G401 (cell line): ENCODE data around the gene EYA4. TPM values are rescaled to one million over a fixed set of nuclear protein-coding genes. Genes with fewer than 3 reads are reported as not detected.

ENCODE experiments used
- DNase-seq: peaks from one replicate; pipeline ENCODE4 v3.0.0-alpha.2; 2015; ENCODE audit warnings: low spot score
- in situ Hi-C: cut with HindIII; loops from 2 replicates; pipeline ENCODE4 v1.10.0; 2016; ENCODE audit warnings: low sequenced_read_pairs, mixed read lengths
- total RNA-seq: library from RNA; depleted of rRNA; stranded (reverse); fragments of >200 nt; shearing (Covaris generic); gene quantifications from 2 replicates; pipeline ENCODE4 v1.2.3, GENCODE V29; 2014

EYA4 gene
- total RNA-seq, 1 experiment from 2014 or later, result not detected

GRCh38 chr6:133241901-133242636, 912 bp downstream of the EYA4 start:
- in situ Hi-C loops, result no loop called here
- no peak for DNase-seq

- in situ Hi-C loops, result no loop called here
- DNase-seq, result no peak
Measured at GRCh38 chr6:133242637-133243585, 1.8 kb downstream of the EYA4 start.

GRCh38 chr6:133243723-133244305, 2.7 kb downstream of the EYA4 start:
- in situ Hi-C loops, result no loop called here
- no peak for DNase-seq

- no peak for DNase-seq
- in situ Hi-C loops, result no loop called here
Measured at GRCh38 chr6:133244519-133244918, 3.4 kb downstream of the EYA4 start.

- in situ Hi-C loops, result no loop called here
- no peak for DNase-seq
Measured at GRCh38 chr6:133245007-133245406, 3.9 kb downstream of the EYA4 start.

GRCh38 chr6:133245422-133245903, 4.3 kb downstream of the EYA4 start:
- in situ Hi-C loops, result no loop called here
- DNase-seq, result no peak

GRCh38 chr6:133247581-133247980, 6.4 kb downstream of the EYA4 start:
- no peak for DNase-seq
- in situ Hi-C loops, result no loop called here

GRCh38 chr6:133248241-133249001, 7.3 kb downstream of the EYA4 start:
- no peak for DNase-seq

GRCh38 chr6:133251688-133252087, 10.5 kb downstream of the EYA4 start:
- in situ Hi-C loops, result no loop called here
- DNase-seq, result no peak

More at GRCh38 chr6:133248241-133249001, 7.3 kb downstream of the EYA4 start:
- in situ Hi-C loops, result no loop called here

GRCh38 chr6:133254552-133255228, 13.5 kb downstream of the EYA4 start:
- DNase-seq, result no peak

GRCh38 chr6:133257545-133258105, 16.5 kb downstream of the EYA4 start:
- no peak for DNase-seq
- in situ Hi-C loops, result no loop called here

More at GRCh38 chr6:133254552-133255228, 13.5 kb downstream of the EYA4 start:
- in situ Hi-C loops, result no loop called here

- no peak for DNase-seq
- in situ Hi-C loops, result no loop called here
Measured at GRCh38 chr6:133259561-133259960, 18.4 kb downstream of the EYA4 start.

- DNase-seq, result peak; percentile 69
- in situ Hi-C loops, result no loop called here
Measured at GRCh38 chr6:133262804-133263203, 21.6 kb downstream of the EYA4 start.

GRCh38 chr6:133265066-133265465, 23.9 kb downstream of the EYA4 start:
- DNase-seq, result no peak
- in situ Hi-C loops, result no loop called here

- no peak for DNase-seq
- in situ Hi-C loops, result no loop called here
Measured at GRCh38 chr6:133266186-133266585, 25.0 kb downstream of the EYA4 start.

- DNase-seq, result no peak
- in situ Hi-C loops, result no loop called here
Measured at GRCh38 chr6:133268621-133269020, 27.5 kb downstream of the EYA4 start.

- in situ Hi-C loops, result no loop called here
Measured at GRCh38 chr6:133274813-133275212, 33.7 kb downstream of the EYA4 start.

GRCh38 chr6:133275213-133275612, 34.1 kb downstream of the EYA4 start:
- no peak for DNase-seq
- in situ Hi-C loops, result no loop called here

More at GRCh38 chr6:133274813-133275212, 33.7 kb downstream of the EYA4 start:
- no peak for DNase-seq
